Measurements from ENCODE around the gene RTN4IP1. TPM values are rescaled to one million over a fixed set of nuclear protein-coding genes. Genes with fewer than 3 reads are reported as not detected.

The RTN4IP1 gene
- total and polyA plus RNA-seq, 9 of the 15 experiments (the other 6 are each of a cell fraction or from before 2014, with no cell fraction given) = 17.9 to 46.0 (median 22.2) TPM

DNA sequence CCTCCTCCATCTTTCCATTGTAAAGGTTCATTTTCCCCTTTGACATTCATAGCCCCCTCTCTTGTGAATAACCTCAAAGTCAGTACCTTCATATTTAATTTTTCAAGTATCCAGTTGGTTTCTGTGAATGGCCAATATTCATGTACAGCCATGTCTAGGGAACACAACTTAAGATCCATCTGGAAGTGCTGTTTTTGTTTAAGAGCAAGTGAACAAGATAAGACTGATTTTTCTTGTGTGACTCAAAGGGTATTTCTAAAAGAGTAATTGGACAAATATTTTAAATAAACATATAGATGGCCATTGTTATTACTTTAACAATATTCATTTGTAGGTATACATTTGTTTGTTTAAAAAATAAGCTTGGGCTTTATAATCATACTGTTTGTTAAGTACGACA lies 92.9 kb downstream of the RTN4IP1 start:
- Histone ChIP-seq H3K36me3 (ENCODE audit: control insufficient read depth, insufficient read depth, low read length) (no peaks in the 10 kb centered on the region), H3K9me1 (ENCODE audit: control insufficient read depth, insufficient read depth, low read length) (no peaks in the 10 kb centered on the region), H3K9me3 (replicated peaks; ENCODE audit: control insufficient read depth, insufficient read depth, low read depth, low read length) (no peaks in the 10 kb centered on the region), H3K27ac (ENCODE audit: extremely low read depth, low read depth, low read length) (no peak overlapping the region), H3K27me3 (ENCODE audit: control insufficient read depth in 2 of 2, insufficient read depth in 2 of 2, low read length in 2 of 2) (peaks cover 38 to 41% of the 10 kb centered on the region in 2 experiments), H3K4me2 (ENCODE audit: insufficient read depth, low read length) (no peak overlapping the region), H3K4me1 (replicated peaks in 1 of 2; ENCODE audit: control insufficient read depth in 2 of 2, insufficient read depth in 2 of 2, low read length in 2 of 2) (no peaks in the 10 kb centered on the region), H4K20me1 (replicated peaks; ENCODE audit: control insufficient read depth, insufficient read depth, low read length) (no peaks in the 10 kb centered on the region), H3K4me3 (no peak overlapping the region), H2AFZ (ENCODE audit: low read depth, low read length) (no peak overlapping the region), H3K9ac (ENCODE audit: insufficient read depth in 1 of 2, low read depth in 2 of 2, low read length in 2 of 2) (no peak overlapping the region), H3K79me2 (ENCODE audit: control insufficient read depth, insufficient read depth, low read length) (no peaks in the 10 kb centered on the region)
- 0% methylated on average over 1 of the region's 1 CpG for WGBS (ENCODE audit: insufficient coverage, low coverage, missing lambda C conversion rate)
- ChIA-PET CTCF (ENCODE audit: low intra/inter-chr PET ratio) (no interaction called here), POLR2A (no interaction called here)
- ATAC-seq = no peak
- intact Hi-C loops (cut with micrococcal nuclease) = no loop called here
- in situ Hi-C loops (cut with MboI) = no loop called here
- DNase-seq (ENCODE audit: extremely low read depth in 1 of 4, low spot score in 3 of 4) = no peak
- no peak for FAIRE-seq
- no TSS peak for BruUV-seq (replicated peaks)
- TF ChIP-seq CREM (IDR thresholded peaks at IDR 0.05; ENCODE audit: low read depth) (no peak), ZFP36 (IDR thresholded peaks at IDR 0.05; ENCODE audit: low read depth, low read length, partially characterized antibody) (no peak), OTX1 (CRISPR knock-in tag; IDR thresholded peaks at IDR 0.05) (no peak), SMAD2 (IDR thresholded peaks at IDR 0.05; ENCODE audit: low read depth, low read length) (no peak), BCL6 (CRISPR knock-in tag; IDR thresholded peaks at IDR 0.05) (no peak), HMG20B (CRISPR knock-in tag; IDR thresholded peaks at IDR 0.05) (no peak), RAD51 (IDR thresholded peaks at IDR 0.05; ENCODE audit: borderline replicate concordance, low read depth) (no peak), POLR2AphosphoS5 (IDR thresholded peaks at IDR 0.05; ENCODE audit: control insufficient read depth, insufficient read depth, low read depth, low read length) (no peak)
- TF ChIP-seq, protein P1, sequence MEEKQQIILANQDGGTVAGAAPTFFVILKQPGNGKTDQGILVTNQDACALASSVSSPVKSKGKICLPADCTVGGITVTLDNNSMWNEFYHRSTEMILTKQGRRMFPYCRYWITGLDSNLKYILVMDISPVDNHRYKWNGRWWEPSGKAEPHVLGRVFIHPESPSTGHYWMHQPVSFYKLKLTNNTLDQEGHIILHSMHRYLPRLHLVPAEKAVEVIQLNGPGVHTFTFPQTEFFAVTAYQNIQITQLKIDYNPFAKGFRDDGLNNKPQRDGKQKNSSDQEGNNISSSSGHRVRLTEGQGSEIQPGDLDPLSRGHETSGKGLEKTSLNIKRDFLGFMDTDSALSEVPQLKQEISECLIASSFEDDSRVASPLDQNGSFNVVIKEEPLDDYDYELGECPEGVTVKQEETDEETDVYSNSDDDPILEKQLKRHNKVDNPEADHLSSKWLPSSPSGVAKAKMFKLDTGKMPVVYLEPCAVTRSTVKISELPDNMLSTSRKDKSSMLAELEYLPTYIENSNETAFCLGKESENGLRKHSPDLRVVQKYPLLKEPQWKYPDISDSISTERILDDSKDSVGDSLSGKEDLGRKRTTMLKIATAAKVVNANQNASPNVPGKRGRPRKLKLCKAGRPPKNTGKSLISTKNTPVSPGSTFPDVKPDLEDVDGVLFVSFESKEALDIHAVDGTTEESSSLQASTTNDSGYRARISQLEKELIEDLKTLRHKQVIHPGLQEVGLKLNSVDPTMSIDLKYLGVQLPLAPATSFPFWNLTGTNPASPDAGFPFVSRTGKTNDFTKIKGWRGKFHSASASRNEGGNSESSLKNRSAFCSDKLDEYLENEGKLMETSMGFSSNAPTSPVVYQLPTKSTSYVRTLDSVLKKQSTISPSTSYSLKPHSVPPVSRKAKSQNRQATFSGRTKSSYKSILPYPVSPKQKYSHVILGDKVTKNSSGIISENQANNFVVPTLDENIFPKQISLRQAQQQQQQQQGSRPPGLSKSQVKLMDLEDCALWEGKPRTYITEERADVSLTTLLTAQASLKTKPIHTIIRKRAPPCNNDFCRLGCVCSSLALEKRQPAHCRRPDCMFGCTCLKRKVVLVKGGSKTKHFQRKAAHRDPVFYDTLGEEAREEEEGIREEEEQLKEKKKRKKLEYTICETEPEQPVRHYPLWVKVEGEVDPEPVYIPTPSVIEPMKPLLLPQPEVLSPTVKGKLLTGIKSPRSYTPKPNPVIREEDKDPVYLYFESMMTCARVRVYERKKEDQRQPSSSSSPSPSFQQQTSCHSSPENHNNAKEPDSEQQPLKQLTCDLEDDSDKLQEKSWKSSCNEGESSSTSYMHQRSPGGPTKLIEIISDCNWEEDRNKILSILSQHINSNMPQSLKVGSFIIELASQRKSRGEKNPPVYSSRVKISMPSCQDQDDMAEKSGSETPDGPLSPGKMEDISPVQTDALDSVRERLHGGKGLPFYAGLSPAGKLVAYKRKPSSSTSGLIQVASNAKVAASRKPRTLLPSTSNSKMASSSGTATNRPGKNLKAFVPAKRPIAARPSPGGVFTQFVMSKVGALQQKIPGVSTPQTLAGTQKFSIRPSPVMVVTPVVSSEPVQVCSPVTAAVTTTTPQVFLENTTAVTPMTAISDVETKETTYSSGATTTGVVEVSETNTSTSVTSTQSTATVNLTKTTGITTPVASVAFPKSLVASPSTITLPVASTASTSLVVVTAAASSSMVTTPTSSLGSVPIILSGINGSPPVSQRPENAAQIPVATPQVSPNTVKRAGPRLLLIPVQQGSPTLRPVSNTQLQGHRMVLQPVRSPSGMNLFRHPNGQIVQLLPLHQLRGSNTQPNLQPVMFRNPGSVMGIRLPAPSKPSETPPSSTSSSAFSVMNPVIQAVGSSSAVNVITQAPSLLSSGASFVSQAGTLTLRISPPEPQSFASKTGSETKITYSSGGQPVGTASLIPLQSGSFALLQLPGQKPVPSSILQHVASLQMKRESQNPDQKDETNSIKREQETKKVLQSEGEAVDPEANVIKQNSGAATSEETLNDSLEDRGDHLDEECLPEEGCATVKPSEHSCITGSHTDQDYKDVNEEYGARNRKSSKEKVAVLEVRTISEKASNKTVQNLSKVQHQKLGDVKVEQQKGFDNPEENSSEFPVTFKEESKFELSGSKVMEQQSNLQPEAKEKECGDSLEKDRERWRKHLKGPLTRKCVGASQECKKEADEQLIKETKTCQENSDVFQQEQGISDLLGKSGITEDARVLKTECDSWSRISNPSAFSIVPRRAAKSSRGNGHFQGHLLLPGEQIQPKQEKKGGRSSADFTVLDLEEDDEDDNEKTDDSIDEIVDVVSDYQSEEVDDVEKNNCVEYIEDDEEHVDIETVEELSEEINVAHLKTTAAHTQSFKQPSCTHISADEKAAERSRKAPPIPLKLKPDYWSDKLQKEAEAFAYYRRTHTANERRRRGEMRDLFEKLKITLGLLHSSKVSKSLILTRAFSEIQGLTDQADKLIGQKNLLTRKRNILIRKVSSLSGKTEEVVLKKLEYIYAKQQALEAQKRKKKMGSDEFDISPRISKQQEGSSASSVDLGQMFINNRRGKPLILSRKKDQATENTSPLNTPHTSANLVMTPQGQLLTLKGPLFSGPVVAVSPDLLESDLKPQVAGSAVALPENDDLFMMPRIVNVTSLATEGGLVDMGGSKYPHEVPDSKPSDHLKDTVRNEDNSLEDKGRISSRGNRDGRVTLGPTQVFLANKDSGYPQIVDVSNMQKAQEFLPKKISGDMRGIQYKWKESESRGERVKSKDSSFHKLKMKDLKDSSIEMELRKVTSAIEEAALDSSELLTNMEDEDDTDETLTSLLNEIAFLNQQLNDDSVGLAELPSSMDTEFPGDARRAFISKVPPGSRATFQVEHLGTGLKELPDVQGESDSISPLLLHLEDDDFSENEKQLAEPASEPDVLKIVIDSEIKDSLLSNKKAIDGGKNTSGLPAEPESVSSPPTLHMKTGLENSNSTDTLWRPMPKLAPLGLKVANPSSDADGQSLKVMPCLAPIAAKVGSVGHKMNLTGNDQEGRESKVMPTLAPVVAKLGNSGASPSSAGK (IDR thresholded peaks at IDR 0.05) = no peak
- TF ChIP-seq, protein P2, sequence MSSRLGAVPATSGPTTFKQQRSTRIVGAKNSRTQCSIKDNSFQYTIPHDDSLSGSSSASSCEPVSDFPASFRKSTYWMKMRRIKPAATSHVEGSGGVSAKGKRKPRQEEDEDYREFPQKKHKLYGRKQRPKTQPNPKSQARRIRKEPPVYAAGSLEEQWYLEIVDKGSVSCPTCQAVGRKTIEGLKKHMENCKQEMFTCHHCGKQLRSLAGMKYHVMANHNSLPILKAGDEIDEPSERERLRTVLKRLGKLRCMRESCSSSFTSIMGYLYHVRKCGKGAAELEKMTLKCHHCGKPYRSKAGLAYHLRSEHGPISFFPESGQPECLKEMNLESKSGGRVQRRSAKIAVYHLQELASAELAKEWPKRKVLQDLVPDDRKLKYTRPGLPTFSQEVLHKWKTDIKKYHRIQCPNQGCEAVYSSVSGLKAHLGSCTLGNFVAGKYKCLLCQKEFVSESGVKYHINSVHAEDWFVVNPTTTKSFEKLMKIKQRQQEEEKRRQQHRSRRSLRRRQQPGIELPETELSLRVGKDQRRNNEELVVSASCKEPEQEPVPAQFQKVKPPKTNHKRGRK (tag; IDR thresholded peaks at IDR 0.05) = no peak

Data from K562 (cell line).